ENCODE data around the gene RTTN.

The RTTN gene

GRCh38 chr18:70025580-70025979, 179.9 kb downstream of the RTTN start:
- no peak overlapping the region for H3K27ac ChIP-seq
- no peak overlapping the region for H3K4me3 ChIP-seq (ENCODE audit: low read depth in 1 of 2, low read length in 1 of 2)
- no peaks in the 10 kb centered on the region for H3K9me3 ChIP-seq
- peaks cover 4% of the 10 kb centered on the region for H3K36me3 ChIP-seq
- H3K27me3 ChIP-seq, result peaks cover 7% of the 10 kb centered on the region
- H3K4me1 ChIP-seq (ENCODE audit: control insufficient read depth in 1 of 2, insufficient read depth in 1 of 2, low read depth in 1 of 2, low read length in 1 of 2), result no peaks in the 10 kb centered on the region
- TF ChIP-seq CTCF (IDR thresholded peaks at IDR 0.05), result no peak

GRCh38 chr18:70024829-70025228, 180.7 kb downstream of the RTTN start:
- peaks cover 7% of the 10 kb centered on the region for H3K27me3 ChIP-seq
- H3K27ac ChIP-seq, result no peak overlapping the region
- H3K4me1 ChIP-seq (ENCODE audit: control insufficient read depth in 1 of 2, insufficient read depth in 1 of 2, low read depth in 1 of 2, low read length in 1 of 2), result peaks cover 5 to 6% of the 10 kb centered on the region in 2 experiments
- H3K36me3 ChIP-seq, result peaks cover 3% of the 10 kb centered on the region
- H3K4me3 ChIP-seq (ENCODE audit: low read depth in 1 of 2, low read length in 1 of 2), result no peak overlapping the region
- no peak for TF ChIP-seq CTCF (IDR thresholded peaks at IDR 0.05)
- no peaks in the 10 kb centered on the region for H3K9me3 ChIP-seq

GRCh38 chr18:70024093-70024492, 181.4 kb downstream of the RTTN start:
- no peak for TF ChIP-seq CTCF (IDR thresholded peaks at IDR 0.05)
- Histone ChIP-seq H3K4me1 (ENCODE audit: control insufficient read depth in 1 of 2, insufficient read depth in 1 of 2, low read depth in 1 of 2, low read length in 1 of 2) (peaks cover 6 to 13% of the 10 kb centered on the region in 2 experiments), H3K36me3 (no peaks in the 10 kb centered on the region), H3K27me3 (peaks cover 7% of the 10 kb centered on the region), H3K9me3 (no peaks in the 10 kb centered on the region), H3K4me3 (ENCODE audit: low read depth in 1 of 2, low read length in 1 of 2) (no peak overlapping the region), H3K27ac (no peak overlapping the region)

- H3K36me3 ChIP-seq, result no peaks in the 10 kb centered on the region
- no peak overlapping the region for H3K4me3 ChIP-seq (ENCODE audit: low read depth in 1 of 2, low read length in 1 of 2)
- H3K27me3 ChIP-seq, result peaks cover 7% of the 10 kb centered on the region
- TF ChIP-seq CTCF (IDR thresholded peaks at IDR 0.05), result no peak
- peaks cover 13 to 17% of the 10 kb centered on the region in 2 experiments for H3K4me1 ChIP-seq (ENCODE audit: control insufficient read depth in 1 of 2, insufficient read depth in 1 of 2, low read depth in 1 of 2, low read length in 1 of 2)
- no peaks in the 10 kb centered on the region for H3K9me3 ChIP-seq
- H3K27ac ChIP-seq, result no peak overlapping the region
These were observed 182.9 kb downstream of the RTTN start for GRCh38 chr18:70022636-70023035.

- Histone ChIP-seq H3K4me3 (ENCODE audit: low read depth in 1 of 2, low read length in 1 of 2) (no peak overlapping the region), H3K9me3 (no peaks in the 10 kb centered on the region), H3K27me3 (peaks cover 7% of the 10 kb centered on the region), H3K27ac (no peak overlapping the region), H3K4me1 (ENCODE audit: control insufficient read depth in 1 of 2, insufficient read depth in 1 of 2, low read depth in 1 of 2, low read length in 1 of 2) (peaks cover 13 to 17% of the 10 kb centered on the region in 2 experiments), H3K36me3 (no peaks in the 10 kb centered on the region)
- TF ChIP-seq CTCF (IDR thresholded peaks at IDR 0.05), result no peak
These were observed 184.0 kb downstream of the RTTN start for GRCh38 chr18:70021498-70021897.

GRCh38 chr18:70021043-70021442, 184.4 kb downstream of the RTTN start:
- peaks cover 7% of the 10 kb centered on the region for H3K27me3 ChIP-seq
- no peak for TF ChIP-seq CTCF (IDR thresholded peaks at IDR 0.05)
- no peaks in the 10 kb centered on the region for H3K9me3 ChIP-seq
- peaks cover 13 to 17% of the 10 kb centered on the region in 2 experiments for H3K4me1 ChIP-seq (ENCODE audit: control insufficient read depth in 1 of 2, insufficient read depth in 1 of 2, low read depth in 1 of 2, low read length in 1 of 2)
- no peak overlapping the region for H3K27ac ChIP-seq
- H3K36me3 ChIP-seq, result no peaks in the 10 kb centered on the region
- no peak overlapping the region for H3K4me3 ChIP-seq (ENCODE audit: low read depth in 1 of 2, low read length in 1 of 2)

Data from neutrophil (primary cell).